GM23248 (cell line): Measurements from ENCODE around the gene OR5K2. TPM values are rescaled to one million over a fixed set of nuclear protein-coding genes. Genes with fewer than 3 reads are reported as not detected.

Source experiments
- DNase-seq: peaks from one replicate; pipeline ENCODE4 v3.0.0-alpha.2; 2015
- H2AFZ ChIP-seq: fragments of 200-600 bp; sonication (generic); 2 replicates; pipeline ENCODE4 v1.6.1; 2016; ENCODE audit warnings: antibody characterized with exemption
- H3F3A ChIP-seq: fragments of 200-600 bp; sonication (generic); 2 replicates; pipeline ENCODE4 v1.6.1; 2016; ENCODE audit warnings: mild to moderate bottlenecking, antibody characterized with exemption, mixed run types; ENCODE audit not compliant: insufficient read depth
- H3K27ac ChIP-seq: fragments of 200-600 bp; sonication (generic); 2 replicates; pipeline ENCODE4 v1.5.1; 2016; ENCODE audit warnings: mild to moderate bottlenecking
- H3K27me3 ChIP-seq: fragments of 200-600 bp; sonication (generic); replicated peaks from 2 replicates; pipeline ENCODE4 v1.6.1; 2016; ENCODE audit warnings: mild to moderate bottlenecking; ENCODE audit not compliant: insufficient read depth
- H3K36me3 ChIP-seq: fragments of 200-600 bp; sonication (generic); 2 replicates; pipeline ENCODE4 v1.6.1; 2016; ENCODE audit warnings: low read depth, mild to moderate bottlenecking
- H3K4me1 ChIP-seq: fragments of 200-600 bp; sonication (generic); 2 replicates; pipeline ENCODE4 v1.6.1; 2016; ENCODE audit warnings: mild to moderate bottlenecking; ENCODE audit not compliant: insufficient read depth
- H3K4me2 ChIP-seq: fragments of 200-600 bp; sonication (generic); one replicate; pipeline ENCODE4 v1.6.1; 2016; ENCODE audit warnings: mild to moderate bottlenecking; ENCODE audit not compliant: unreplicated experiment
- H3K4me3 ChIP-seq: fragments of 200-600 bp; sonication (generic); 2 replicates; pipeline ENCODE4 v1.5.1; 2016; ENCODE audit warnings: mild to moderate bottlenecking
- H3K79me2 ChIP-seq: fragments of 200-600 bp; sonication (generic); 2 replicates; pipeline ENCODE4 v1.6.1; 2016; ENCODE audit warnings: mild to moderate bottlenecking; ENCODE audit not compliant: insufficient read depth
- H3K9ac ChIP-seq: fragments of 200-600 bp; sonication (generic); 2 replicates; pipeline ENCODE4 v1.6.1; 2016; ENCODE audit warnings: mild to moderate bottlenecking
- H3K9me2 ChIP-seq: fragments of 200-600 bp; sonication (generic); 2 replicates; pipeline ENCODE4 v1.6.1; 2016; ENCODE audit warnings: mixed run types, mild to moderate bottlenecking, moderate library complexity; ENCODE audit not compliant: insufficient read depth
- H3K9me3 ChIP-seq: fragments of 200-600 bp; sonication (generic); one replicate; pipeline ENCODE4 v1.6.1; 2017; ENCODE audit warnings: low read depth
- H4K20me1 ChIP-seq: fragments of 200-600 bp; sonication (generic); 2 replicates; pipeline ENCODE4 v1.6.0; 2016; ENCODE audit not compliant: insufficient read depth
- EZH2 ChIP-seq: fragments of 200-600 bp; sonication (generic); IDR thresholded peaks from 2 replicates; pipeline ENCODE4 v1.6.1; 2018; ENCODE audit warnings: antibody characterized with exemption, mild to moderate bottlenecking; ENCODE audit not compliant: insufficient read depth, poor library complexity, severe bottlenecking
- EZH2phosphoT487 ChIP-seq: fragments of 200-600 bp; sonication (generic); IDR thresholded peaks from 2 replicates; pipeline ENCODE4 v1.6.1; 2018; ENCODE audit warnings: antibody characterized with exemption, moderate library complexity, mild to moderate bottlenecking, low read depth; ENCODE audit not compliant: insufficient read depth
- WGBS, 2 experiments: methylation state at CpG; one replicate each; pipeline ENCODE4 v1.1.6; 2015 to 2017; ENCODE audit warnings: low lambda C conversion rate in 2 of 2, low coverage in 1 of 2; ENCODE audit errors: missing lambda C conversion rate in 2 of 2; 5-methylcytosine and 5-hydroxymethylcytosine counted together
- in situ Hi-C: fragments of 300-500 bp; cut with MboI; formaldehyde crosslinking; loops from 2 replicates; pipeline ENCODE4 v1.15.0; 2020
- polyA plus RNA-seq: library from polyadenylated mRNA; unstranded; fragments of >200 nt; fragmentation: Nextera tagmentation; extraction: Ambion mirVana; gene quantifications from 2 replicates; pipeline ENCODE4 v1.2.1, GENCODE V29; 2016
- total RNA-seq: library from RNA; depleted of rRNA; stranded (reverse); fragments of >200 nt; shearing (Covaris generic); gene quantifications from 2 replicates; pipeline ENCODE4 v1.2.3, GENCODE V29; 2014

The OR5K2 gene
- total and polyA plus RNA-seq, 2 experiments from 2014 or later: not detected

GRCh38 chr3:98531622-98532274 lies 34.3 kb downstream of the OR5K2 start, which contains the start of gene GPR15:
Gene GPR15 (plus strand): TSS chr3:98531978. CDS start chr3:98532034, 56 bp downstream.
- Histone ChIP-seq H4K20me1 (no peaks in the 10 kb centered on the region), H3K9ac (no peak within 1 kb of the TSS), H3K9me3 (no peaks in the 10 kb centered on the region), H3K27ac (no peak within 1 kb of the TSS), H3K27me3 (peaks cover 18% of the 10 kb centered on the region; the same call in 1 of the 2 replicates), H3K36me3 (no peaks in the 10 kb centered on the region), H3K9me2 (no peaks in the 10 kb centered on the region), H3K4me2 (no peak within 1 kb of the TSS), H3K4me1 (no peaks in the 10 kb centered on the region), H3K4me3 (no peak within 1 kb of the TSS), H3F3A (no peaks in the 10 kb centered on the region), H2AFZ (no peak within 1 kb of the TSS), H3K79me2 (no peaks in the 10 kb centered on the region)
- no peak for DNase-seq
- 65% methylated on average over 7 of the region's 7 CpGs for WGBS, 2 experiments
- in situ Hi-C loops: no loop called here
- TF ChIP-seq EZH2phosphoT487 (no peak), EZH2 (no peak)

GRCh38 chr3:98532275-98532637 lies 34.8 kb downstream of the OR5K2 start:
- Histone ChIP-seq H3K9me3 (no peaks in the 10 kb centered on the region), H3K4me1 (no peaks in the 10 kb centered on the region), H3K9me2 (no peaks in the 10 kb centered on the region), H4K20me1 (no peaks in the 10 kb centered on the region), H3K4me2 (no peak overlapping the region), H3K27ac (no peak overlapping the region), H2AFZ (no peak overlapping the region), H3F3A (no peaks in the 10 kb centered on the region), H3K79me2 (no peaks in the 10 kb centered on the region), H3K9ac (no peak overlapping the region), H3K36me3 (no peaks in the 10 kb centered on the region), H3K4me3 (no peak overlapping the region), H3K27me3 (peaks cover 18% of the 10 kb centered on the region; the same call in 1 of the 2 replicates)
- no peak for DNase-seq
- no peak for TF ChIP-seq EZH2
- TF ChIP-seq EZH2phosphoT487: no peak
- in situ Hi-C loops: no loop called here
- WGBS, 2 experiments: 47 to 57% methylated on average over 5 of the region's 5 CpGs

- Histone ChIP-seq H3K79me2 (no peaks in the 10 kb centered on the region), H3K9me2 (no peaks in the 10 kb centered on the region), H3K4me1 (no peaks in the 10 kb centered on the region), H3K27me3 (peaks cover 18% of the 10 kb centered on the region; the same call in 1 of the 2 replicates), H3K36me3 (no peaks in the 10 kb centered on the region), H2AFZ (no peak overlapping the region), H3K9ac (no peak overlapping the region), H3K9me3 (no peaks in the 10 kb centered on the region), H3K4me2 (no peak overlapping the region), H3F3A (no peaks in the 10 kb centered on the region), H3K4me3 (no peak overlapping the region), H4K20me1 (no peaks in the 10 kb centered on the region), H3K27ac (no peak overlapping the region)
- TF ChIP-seq EZH2phosphoT487 (no peak), EZH2 (no peak)
- in situ Hi-C loops: no loop called here
- no peak for DNase-seq
- WGBS, 2 experiments: 79 to 82% methylated on average over 6 of the region's 6 CpGs
Observed at GRCh38 chr3:98532709-98533571, 35.5 kb downstream of the OR5K2 start.

DNA sequence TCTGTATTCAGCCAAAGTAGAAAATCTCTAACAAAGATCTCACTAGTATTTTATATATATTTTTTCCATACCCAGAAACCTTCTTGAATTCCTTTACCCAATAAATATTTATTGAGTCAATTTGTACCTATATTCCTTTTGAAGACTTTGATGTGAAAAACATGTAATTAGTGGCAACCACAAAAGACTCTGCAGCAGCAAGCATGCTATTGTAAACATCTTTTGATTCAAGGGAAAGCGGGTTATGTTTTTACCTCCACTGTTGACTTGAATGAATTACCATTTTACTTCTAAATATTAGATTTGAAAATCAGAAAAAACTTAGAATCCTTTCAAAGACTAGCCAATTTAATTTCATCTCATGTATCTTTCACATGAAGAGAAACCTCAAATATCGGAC lies 36.7 kb downstream of the OR5K2 start:
- 95 to 98% methylated on average over 2 of the region's 2 CpGs for WGBS, 2 experiments
- in situ Hi-C loops: no loop called here
- no peaks in the 10 kb centered on the region for H3K4me1 ChIP-seq

More for the DNA sequence above, 36.7 kb downstream of the OR5K2 start:
- no peaks in the 10 kb centered on the region for H3K79me2 ChIP-seq
- peaks cover 13% of the 10 kb centered on the region; the same call in 1 of the 2 replicates for H3K27me3 ChIP-seq
- no peak overlapping the region for H3K4me3 ChIP-seq
- DNase-seq: no peak
- H3K9me3 ChIP-seq: no peaks in the 10 kb centered on the region
- H3K9ac ChIP-seq: no peak overlapping the region
- no peaks in the 10 kb centered on the region for H3K9me2 ChIP-seq
- H3K27ac ChIP-seq: no peak overlapping the region
- no peaks in the 10 kb centered on the region for H3F3A ChIP-seq
- H3K4me2 ChIP-seq: no peak overlapping the region
- no peak for TF ChIP-seq EZH2phosphoT487
- TF ChIP-seq EZH2: no peak
- no peaks in the 10 kb centered on the region for H4K20me1 ChIP-seq
- no peaks in the 10 kb centered on the region for H3K36me3 ChIP-seq
- no peak overlapping the region for H2AFZ ChIP-seq
